Measurements from ENCODE around the gene NAP1L4.

Gene NAP1L4

DNA sequence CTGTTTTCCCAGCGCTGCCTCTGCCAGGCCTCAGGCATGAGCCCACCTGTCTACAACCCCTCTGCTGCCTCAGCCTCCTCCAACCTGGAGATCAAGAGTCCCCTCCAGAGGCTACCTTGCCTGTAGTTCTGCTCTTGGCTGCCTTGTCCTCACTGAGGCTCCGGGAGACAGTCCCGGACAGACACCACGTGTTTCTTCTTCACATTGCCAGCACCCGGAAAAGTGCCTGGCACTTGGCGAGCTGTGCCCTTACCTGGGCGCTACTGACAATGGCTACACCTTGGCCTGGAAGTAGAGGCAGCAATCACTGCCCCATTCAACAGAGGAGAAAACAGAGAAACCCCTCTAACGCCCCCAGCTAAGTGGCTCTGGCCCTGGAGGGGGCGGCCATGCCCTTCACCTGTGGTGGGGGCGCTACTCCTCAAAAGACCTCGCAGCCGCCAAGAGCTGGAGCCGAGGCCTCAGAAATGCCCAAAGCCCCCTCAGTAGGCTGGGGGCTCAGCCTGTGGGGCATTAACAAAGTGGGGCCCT is 3.0 kb upstream of the NAP1L4 start:
- TF ChIP-seq, protein P1, sequence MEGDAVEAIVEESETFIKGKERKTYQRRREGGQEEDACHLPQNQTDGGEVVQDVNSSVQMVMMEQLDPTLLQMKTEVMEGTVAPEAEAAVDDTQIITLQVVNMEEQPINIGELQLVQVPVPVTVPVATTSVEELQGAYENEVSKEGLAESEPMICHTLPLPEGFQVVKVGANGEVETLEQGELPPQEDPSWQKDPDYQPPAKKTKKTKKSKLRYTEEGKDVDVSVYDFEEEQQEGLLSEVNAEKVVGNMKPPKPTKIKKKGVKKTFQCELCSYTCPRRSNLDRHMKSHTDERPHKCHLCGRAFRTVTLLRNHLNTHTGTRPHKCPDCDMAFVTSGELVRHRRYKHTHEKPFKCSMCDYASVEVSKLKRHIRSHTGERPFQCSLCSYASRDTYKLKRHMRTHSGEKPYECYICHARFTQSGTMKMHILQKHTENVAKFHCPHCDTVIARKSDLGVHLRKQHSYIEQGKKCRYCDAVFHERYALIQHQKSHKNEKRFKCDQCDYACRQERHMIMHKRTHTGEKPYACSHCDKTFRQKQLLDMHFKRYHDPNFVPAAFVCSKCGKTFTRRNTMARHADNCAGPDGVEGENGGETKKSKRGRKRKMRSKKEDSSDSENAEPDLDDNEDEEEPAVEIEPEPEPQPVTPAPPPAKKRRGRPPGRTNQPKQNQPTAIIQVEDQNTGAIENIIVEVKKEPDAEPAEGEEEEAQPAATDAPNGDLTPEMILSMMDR (IDR thresholded peaks at IDR 0.05; ENCODE audit: insufficient read depth, low read depth, low read length, missing control alignments): no peak
- DNase-seq (ENCODE audit: low read depth): no peak
- no peak overlapping the region for H3K4me3 ChIP-seq (ENCODE audit: low read depth, low read length)

DNA sequence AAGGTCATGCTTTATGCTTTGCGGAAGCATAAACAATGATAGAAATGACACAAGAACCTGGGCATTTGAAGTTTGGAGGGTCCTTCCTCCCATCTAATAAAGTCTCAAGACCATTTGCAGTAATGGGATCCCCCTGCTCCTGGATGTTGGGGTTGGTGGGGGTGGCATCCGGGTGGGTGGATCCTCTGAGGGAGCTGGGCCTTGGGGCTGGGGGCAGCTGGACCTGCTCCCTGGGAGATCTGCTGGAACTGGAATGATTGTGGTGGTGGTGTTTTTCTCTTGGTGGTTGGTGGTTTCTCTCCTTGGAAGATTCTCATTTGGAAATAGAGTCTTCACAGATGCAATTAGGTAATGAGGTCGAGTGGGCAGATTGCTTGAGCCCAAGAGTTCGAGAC is 2.2 kb upstream of the NAP1L4 start:
- H3K4me3 ChIP-seq (ENCODE audit: low read depth, low read length): no peak overlapping the region
- TF ChIP-seq, protein P1 (IDR thresholded peaks at IDR 0.05; ENCODE audit: insufficient read depth, low read depth, low read length, missing control alignments): no peak
- no peak for DNase-seq (ENCODE audit: low read depth)

- TF ChIP-seq, protein P1 (IDR thresholded peaks at IDR 0.05; ENCODE audit: insufficient read depth, low read depth, low read length, missing control alignments): no peak
- DNase-seq (ENCODE audit: low read depth): no peak
Measured at GRCh38 chr11:2992997-2993325, 832 bp upstream of the NAP1L4 start.

GRCh38 chr11:2991452-2992233 is 486 bp downstream of the NAP1L4 start:
- H3K4me3 ChIP-seq (ENCODE audit: low read depth, low read length): peak overlapping the region; percentile 72
- TF ChIP-seq, protein P1 (IDR thresholded peaks at IDR 0.05; ENCODE audit: insufficient read depth, low read depth, low read length, missing control alignments): no peak
- DNase-seq (ENCODE audit: low read depth): peak; percentile 29

More at GRCh38 chr11:2992997-2993325, 832 bp upstream of the NAP1L4 start:
- peak overlapping the region; percentile 84 for H3K4me3 ChIP-seq (ENCODE audit: low read depth, low read length)

DNA sequence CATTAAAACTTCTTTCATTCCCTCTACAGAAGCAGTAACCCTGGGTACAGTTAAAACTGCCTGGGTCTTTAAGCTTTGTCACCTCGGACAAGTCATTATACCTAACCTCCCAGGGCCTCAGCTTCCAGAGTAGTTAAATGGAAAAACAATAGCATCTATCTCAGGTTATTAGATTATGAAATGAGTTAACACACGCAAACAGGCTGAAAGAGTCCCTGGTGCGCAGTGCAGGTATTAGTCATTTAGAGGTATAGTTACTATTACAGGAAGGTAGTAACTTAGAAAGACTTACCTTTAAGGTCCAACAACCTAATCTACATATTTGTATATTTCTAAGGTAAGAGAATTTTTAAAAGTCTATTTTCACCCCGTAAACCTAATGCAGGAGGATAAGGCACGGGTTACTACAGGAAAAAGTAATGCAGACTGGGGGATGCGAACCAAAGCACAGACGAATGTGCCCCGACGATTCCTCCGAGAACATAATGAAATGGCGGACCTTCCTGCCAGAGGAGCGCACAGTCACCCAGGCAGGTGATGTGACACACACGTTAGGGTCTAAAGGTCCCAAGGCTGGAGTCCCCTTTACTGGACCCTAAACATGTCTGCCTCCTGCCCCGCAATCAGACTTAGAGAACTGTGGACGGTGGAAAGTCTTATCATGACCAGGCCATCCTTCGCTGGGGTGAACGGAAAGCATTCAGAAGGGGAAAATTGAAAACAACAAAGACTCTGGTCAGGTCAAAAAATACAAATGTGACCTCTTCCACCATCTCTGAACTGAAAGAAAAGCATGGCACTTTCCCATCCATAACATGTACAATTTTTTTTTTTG is 1.3 kb downstream of the NAP1L4 start:
- H3K4me3 ChIP-seq (ENCODE audit: low read depth, low read length): peak overlapping the region; percentile 72
- DNase-seq (ENCODE audit: low read depth): peak; percentile 50
- TF ChIP-seq, protein P1 (IDR thresholded peaks at IDR 0.05; ENCODE audit: insufficient read depth, low read depth, low read length, missing control alignments): no peak

- H3K4me3 ChIP-seq (ENCODE audit: low read depth, low read length): peak overlapping the region; percentile 72
- peak; percentile 62 for DNase-seq (ENCODE audit: low read depth)
- TF ChIP-seq, protein P1 (IDR thresholded peaks at IDR 0.05; ENCODE audit: insufficient read depth, low read depth, low read length, missing control alignments): no peak
Measured at GRCh38 chr11:2989551-2989950, 2.6 kb downstream of the NAP1L4 start.
